K562 (cell line): ENCODE data around the gene RAB4B. TPM values are rescaled to one million over a fixed set of nuclear protein-coding genes. Genes with fewer than 3 reads are reported as not detected.

Experiments used
- ARID4B ChIP-seq: sonication (generic); formaldehyde crosslinking; IDR thresholded peaks from 2 replicates; pipeline ENCODE4 v1.8.0; 2022; ENCODE audit warnings: mild to moderate bottlenecking, missing genetic modification reagents
- FOXP1 ChIP-seq: sonication (generic); formaldehyde crosslinking; IDR thresholded peaks from 2 replicates; pipeline ENCODE4 v1.8.0; 2022; ENCODE audit warnings: mild to moderate bottlenecking, missing genetic modification reagents
- RAD21 ChIP-seq, 2 experiments: fragments of 250-450 bp in 1 of 2; fragments of 450-650 bp in 1 of 2; sonication (Bioruptor Pico) in 1 of 2; formaldehyde crosslinking in 1 of 2; IDR thresholded peaks in 1 of 2; conservative IDR thresholded peaks in 1 of 2; 2 replicates each; pipeline versions ENCODE4 v1.4.0 to v1.8.0; 2020 to 2022; ENCODE audit warnings: mild to moderate bottlenecking in 2 of 2, moderate library complexity in 1 of 2
- SP1 ChIP-seq: sonication (generic); formaldehyde crosslinking; IDR thresholded peaks from 2 replicates; pipeline ENCODE4 v1.8.1; 2022; ENCODE audit warnings: mild to moderate bottlenecking, missing genetic modification reagents
- TBL1XR1 ChIP-seq, 2 experiments: IDR thresholded peaks; 2 replicates each; pipeline ENCODE4 v1.6.1; 2012; ENCODE audit warnings: improper control_type of control experiment in 2 of 2, low read length in 2 of 2, mild to moderate bottlenecking in 1 of 2
- ZNF318 ChIP-seq, 2 experiments: fragments of 450-650 bp; IDR thresholded peaks; 2 replicates each; pipeline ENCODE4 v1.6.1; 2016; ENCODE audit warnings: mild to moderate bottlenecking in 2 of 2, borderline replicate concordance in 1 of 2, low read depth in 1 of 2, moderate library complexity in 1 of 2
- ZNF592 ChIP-seq: fragments of 450-650 bp; IDR thresholded peaks from 2 replicates; pipeline ENCODE4 v1.6.1; 2017; ENCODE audit warnings: antibody characterized with exemption, mild to moderate bottlenecking
- polyA plus RNA-seq, 8 experiments: library from polyadenylated mRNA; depleted of rRNA in 4 of 8; stranded (reverse) in 5 of 8; unstranded in 3 of 8; fragments of >200 nt; fragmentation: Nextera tagmentation in 2 of 8; fragmentation: Illumina TruSeq in 1 of 8; extraction: Ambion mirVana in 2 of 8; extraction: Trizol in 1 of 8; gene quantifications; 2 replicates each; pipeline versions ENCODE4 v1.2.1 to v1.2.3, GENCODE V29; 2011 to 2014; ENCODE audit warnings: inconsistent platforms in 1 of 8, missing spikeins in 1 of 8
- total RNA-seq, 7 experiments: library from RNA; depleted of rRNA in 6 of 7; stranded (reverse); fragments of >200 nt in 6 of 7; fragmentation: Illumina TruSeq in 2 of 7; extraction: Trizol in 2 of 7; gene quantifications; 2 replicates each; pipeline versions ENCODE4 v1.2.1 to v1.2.3, GENCODE V29; 2011 to 2021; ENCODE audit warnings: low replicate concordance in 1 of 7

RAB4B gene
- total and polyA plus RNA-seq, 9 of the 15 experiments (the other 6 are each of a cell fraction or from before 2014, with no cell fraction given) = 0.28 to 20.4 (median 9.0) TPM

GRCh38 chr19:40822704-40823553 lies 44.9 kb downstream of the RAB4B start (continued):
- TF ChIP-seq ZNF318 (IDR thresholded peaks at IDR 0.05; ENCODE audit: borderline replicate concordance in 1 of 2, low read depth in 1 of 2) = 0 out of 4 replicates have a peak, but pooled peaks of 1 of the 2 experiments have one; percentile 61
- peak; percentile 98 for TF ChIP-seq ZNF592
- TF ChIP-seq SP1 (CRISPR knock-in tag) = peak; percentile 85
- TF ChIP-seq FOXP1 (CRISPR knock-in tag) = peak; percentile 77
- TF ChIP-seq TBL1XR1 (IDR thresholded peaks at IDR 0.05; ENCODE audit: low read length in 2 of 2) = peak; percentile 91 to 94
- peak; percentile 43 to 47 for TF ChIP-seq RAD21 (CRISPR knock-in tag; conservative IDR thresholded peaks at IDR 0.05 in 1 of 2, IDR thresholded peaks at IDR 0.05 in 1 of 2)
- TF ChIP-seq ARID4B (CRISPR knock-in tag) = peak; percentile 43; the same call in 1 of the 2 replicates
